PFSK-1 (cell line): ENCODE data around the gene CENPB.

ENCODE experiments used
- POLR2AphosphoS5 ChIP-seq: IDR thresholded peaks from 2 replicates; pipeline ENCODE4 v1.6.1; 2012; ENCODE audit warnings: low read depth, mild to moderate bottlenecking, control low read depth, low read length, moderate library complexity
- SIN3A ChIP-seq: IDR thresholded peaks from 2 replicates; pipeline ENCODE4 v1.6.1; 2012; ENCODE audit warnings: mild to moderate bottlenecking, low read length, moderate library complexity, borderline replicate concordance; ENCODE audit not compliant: insufficient read depth

GRCh38 chr20:3802524-3803239 lies 16.1 kb upstream of the CENPB start:
- no peak for TF ChIP-seq SIN3A
- no peak for TF ChIP-seq POLR2AphosphoS5
